ENCODE measurements around the gene DZANK1.

DNA sequence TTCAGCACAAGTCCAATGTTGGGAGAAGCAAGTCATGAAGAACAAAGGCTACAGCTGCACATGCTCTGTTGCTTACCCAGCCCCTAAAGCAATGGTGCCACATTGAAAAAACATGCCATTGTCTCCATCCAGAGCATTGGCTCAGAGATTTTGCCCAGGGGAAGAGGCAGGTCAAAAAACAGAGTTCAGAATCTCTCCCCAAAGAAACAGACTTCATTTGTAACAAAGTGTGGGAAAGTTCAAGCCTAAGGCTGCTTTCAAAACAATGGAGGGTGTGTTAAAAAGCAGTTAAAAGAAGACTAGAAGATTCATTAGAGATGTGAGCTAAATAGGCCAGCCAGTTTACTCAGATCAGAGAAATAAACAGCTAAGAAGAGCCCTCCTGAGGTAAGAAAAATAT is 63.6 kb downstream of the DZANK1 start:
- no peak for TF ChIP-seq RAD21 (IDR thresholded peaks at IDR 0.05; ENCODE audit: low read depth)
- TF ChIP-seq, protein P1, sequence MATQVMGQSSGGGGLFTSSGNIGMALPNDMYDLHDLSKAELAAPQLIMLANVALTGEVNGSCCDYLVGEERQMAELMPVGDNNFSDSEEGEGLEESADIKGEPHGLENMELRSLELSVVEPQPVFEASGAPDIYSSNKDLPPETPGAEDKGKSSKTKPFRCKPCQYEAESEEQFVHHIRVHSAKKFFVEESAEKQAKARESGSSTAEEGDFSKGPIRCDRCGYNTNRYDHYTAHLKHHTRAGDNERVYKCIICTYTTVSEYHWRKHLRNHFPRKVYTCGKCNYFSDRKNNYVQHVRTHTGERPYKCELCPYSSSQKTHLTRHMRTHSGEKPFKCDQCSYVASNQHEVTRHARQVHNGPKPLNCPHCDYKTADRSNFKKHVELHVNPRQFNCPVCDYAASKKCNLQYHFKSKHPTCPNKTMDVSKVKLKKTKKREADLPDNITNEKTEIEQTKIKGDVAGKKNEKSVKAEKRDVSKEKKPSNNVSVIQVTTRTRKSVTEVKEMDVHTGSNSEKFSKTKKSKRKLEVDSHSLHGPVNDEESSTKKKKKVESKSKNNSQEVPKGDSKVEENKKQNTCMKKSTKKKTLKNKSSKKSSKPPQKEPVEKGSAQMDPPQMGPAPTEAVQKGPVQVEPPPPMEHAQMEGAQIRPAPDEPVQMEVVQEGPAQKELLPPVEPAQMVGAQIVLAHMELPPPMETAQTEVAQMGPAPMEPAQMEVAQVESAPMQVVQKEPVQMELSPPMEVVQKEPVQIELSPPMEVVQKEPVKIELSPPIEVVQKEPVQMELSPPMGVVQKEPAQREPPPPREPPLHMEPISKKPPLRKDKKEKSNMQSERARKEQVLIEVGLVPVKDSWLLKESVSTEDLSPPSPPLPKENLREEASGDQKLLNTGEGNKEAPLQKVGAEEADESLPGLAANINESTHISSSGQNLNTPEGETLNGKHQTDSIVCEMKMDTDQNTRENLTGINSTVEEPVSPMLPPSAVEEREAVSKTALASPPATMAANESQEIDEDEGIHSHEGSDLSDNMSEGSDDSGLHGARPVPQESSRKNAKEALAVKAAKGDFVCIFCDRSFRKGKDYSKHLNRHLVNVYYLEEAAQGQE (IDR thresholded peaks at IDR 0.05; ENCODE audit: low read depth): no peak
